Osteoblast (primary cell): ENCODE data around the gene PGS1. TPM values are rescaled to one million over a fixed set of nuclear protein-coding genes. Genes with fewer than 3 reads are reported as not detected.

Experiments used
- DNase-seq: peaks from one replicate; pipeline ENCODE4 v3.0.0; 2011; ENCODE audit warnings: low spot score, mixed read lengths; ENCODE audit not compliant: insufficient read length; ENCODE audit errors: missing footprints
- H2AFZ ChIP-seq: 2 replicates; pipeline ENCODE4 v1.6.0; 2011; ENCODE audit warnings: mild to moderate bottlenecking, low read length
- H3K27ac ChIP-seq: 2 replicates; pipeline ENCODE4 v1.5.1; 2011; ENCODE audit warnings: mild to moderate bottlenecking, low read depth, low read length, moderate library complexity
- H3K27me3 ChIP-seq: 2 replicates; pipeline ENCODE4 v1.6.0; 2012; ENCODE audit warnings: mild to moderate bottlenecking, control low read depth, inconsistent platforms, low read length, moderate library complexity; ENCODE audit not compliant: insufficient read depth
- H3K36me3 ChIP-seq: 2 replicates; pipeline ENCODE4 v1.5.1; 2011; ENCODE audit warnings: mild to moderate bottlenecking, low read length, control low read depth, moderate library complexity; ENCODE audit not compliant: insufficient read depth
- H3K4me1 ChIP-seq: 2 replicates; pipeline ENCODE4 v1.5.1; 2011; ENCODE audit warnings: mild to moderate bottlenecking, low read length, control low read depth, moderate library complexity; ENCODE audit not compliant: insufficient read depth
- H3K4me2 ChIP-seq: 2 replicates; pipeline ENCODE4 v1.6.0; 2011; ENCODE audit warnings: mild to moderate bottlenecking, low read length; ENCODE audit not compliant: insufficient read depth
- H3K4me3 ChIP-seq: fragments of 200-600 bp; sonication (generic); 3 replicates; pipeline ENCODE4 v1.5.1; 2012; ENCODE audit warnings: mild to moderate bottlenecking, low read length, inconsistent platforms; ENCODE audit not compliant: insufficient read depth
- H3K79me2 ChIP-seq: 2 replicates; pipeline ENCODE4 v1.6.0; 2012; ENCODE audit warnings: mild to moderate bottlenecking, low read length, control low read depth, inconsistent platforms; ENCODE audit not compliant: insufficient read depth
- H3K9me3 ChIP-seq: 2 replicates; pipeline ENCODE4 v1.5.1; 2011; ENCODE audit warnings: low read depth, low read length, control low read depth
- H4K20me1 ChIP-seq: 2 replicates; pipeline ENCODE4 v1.6.0; 2012; ENCODE audit warnings: mild to moderate bottlenecking, low read length, control low read depth; ENCODE audit not compliant: insufficient read depth
- CTCF ChIP-seq: IDR thresholded peaks from 2 replicates; pipeline ENCODE4 v1.5.1; 2011; ENCODE audit warnings: mild to moderate bottlenecking, low read depth, low read length, moderate library complexity; ENCODE audit errors: extremely low read depth
- total RNA-seq: library from RNA; depleted of rRNA; stranded (reverse); fragments of >200 nt; gene quantifications from 2 replicates; pipeline ENCODE4 v1.2.3, GENCODE V29; 2012

Gene PGS1
- total RNA-seq, 1 donor: 34.4 TPM

- Histone ChIP-seq H3K4me1 (peaks cover 35% of the 10 kb centered on the region), H3K36me3 (peaks cover 26% of the 10 kb centered on the region), H2AFZ (no peak overlapping the region), H4K20me1 (peaks cover 36% of the 10 kb centered on the region), H3K27ac (peak overlapping the region; percentile 82), H3K79me2 (peaks cover 35% of the 10 kb centered on the region), H3K4me3 (peak overlapping the region; percentile 91), H3K9me3 (no peaks in the 10 kb centered on the region), H3K4me2 (peak overlapping the region; percentile 84), H3K27me3 (no peaks in the 10 kb centered on the region)
- DNase-seq: peak; percentile 61
- TF ChIP-seq CTCF: no peak
Observed at GRCh38 chr17:78358538-78359320, 19.7 kb upstream of the PGS1 start.

GRCh38 chr17:78359321-78359996 lies 19.0 kb upstream of the PGS1 start:
- Histone ChIP-seq H3K79me2 (peaks cover 35% of the 10 kb centered on the region), H3K4me2 (peak overlapping the region; percentile 84), H4K20me1 (peaks cover 36% of the 10 kb centered on the region), H2AFZ (no peak overlapping the region), H3K27ac (peak overlapping the region; percentile 82), H3K4me3 (peak overlapping the region; percentile 91), H3K4me1 (peaks cover 35% of the 10 kb centered on the region), H3K36me3 (peaks cover 26% of the 10 kb centered on the region), H3K9me3 (no peaks in the 10 kb centered on the region), H3K27me3 (no peaks in the 10 kb centered on the region)
- DNase-seq: peak; percentile 97
- TF ChIP-seq CTCF: no peak

GRCh38 chr17:78359997-78360370 lies 18.5 kb upstream of the PGS1 start, which contains the start of gene SOCS3:
Gene SOCS3, minus strand, starts transcription at chr17:78360077. Its CDS starts 982 bp downstream, at chr17:78359095.
- Histone ChIP-seq H3K27ac (peak within 1 kb of the TSS; percentile 82), H3K36me3 (peaks cover 26% of the 10 kb centered on the region), H3K4me3 (peak within 1 kb of the TSS; percentile 91), H3K79me2 (peaks cover 35% of the 10 kb centered on the region), H2AFZ (peak within 1 kb of the TSS; percentile 29), H3K4me1 (peaks cover 40% of the 10 kb centered on the region), H3K27me3 (no peaks in the 10 kb centered on the region), H3K4me2 (peak within 1 kb of the TSS; percentile 86), H4K20me1 (peaks cover 36% of the 10 kb centered on the region), H3K9me3 (no peaks in the 10 kb centered on the region)
- peak; percentile 100 for DNase-seq
- no peak for TF ChIP-seq CTCF
